NCI-H1105 treated with DMSO at 0.1 percent for 48 hours (cell line): ENCODE measurements around the gene ZSWIM2.
"Not testable (repeated sequence)": the region's sequence is repeated elsewhere in the genome, so short reads cannot be mapped to it uniquely, and the experiment has no call there.

Experiments used
- DNase-seq: peaks from one replicate; lab custom pipeline; 2025; lab: John Stamatoyannopoulos, UW

ZSWIM2 gene, protein sequence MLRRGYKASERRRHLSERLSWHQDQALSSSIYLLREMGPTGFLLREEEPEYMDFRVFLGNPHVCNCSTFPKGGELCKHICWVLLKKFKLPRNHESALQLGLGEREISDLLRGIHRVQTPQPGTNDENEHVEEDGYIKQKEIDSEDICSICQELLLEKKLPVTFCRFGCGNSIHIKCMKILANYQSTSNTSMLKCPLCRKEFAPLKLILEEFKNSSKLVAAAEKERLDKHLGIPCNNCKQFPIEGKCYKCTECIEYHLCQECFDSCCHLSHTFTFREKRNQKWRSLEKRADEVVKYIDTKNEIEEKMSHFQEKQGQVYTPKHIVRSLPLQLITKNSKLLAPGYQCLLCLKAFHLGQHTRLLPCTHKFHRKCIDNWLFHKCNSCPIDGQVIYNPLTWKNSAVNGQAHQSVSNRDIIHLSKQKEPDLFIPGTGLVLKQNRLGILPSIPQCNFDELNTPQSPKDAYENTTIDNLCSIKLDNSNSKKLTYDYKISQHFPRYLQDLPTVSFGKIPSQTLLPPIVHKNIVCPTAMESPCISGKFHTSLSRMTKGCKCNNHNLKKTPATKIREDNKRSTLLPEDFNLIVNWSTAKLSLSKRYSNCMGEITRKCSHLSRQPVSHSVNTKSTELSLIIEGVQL

GRCh38 chr2:186848873-186849578, at the start of gene ZSWIM2:
Gene ZSWIM2 (minus strand): TSS chr2:186849170. CDS start chr2:186849130, 40 bp downstream.
- peak; percentile 95 for DNase-seq

DNA sequence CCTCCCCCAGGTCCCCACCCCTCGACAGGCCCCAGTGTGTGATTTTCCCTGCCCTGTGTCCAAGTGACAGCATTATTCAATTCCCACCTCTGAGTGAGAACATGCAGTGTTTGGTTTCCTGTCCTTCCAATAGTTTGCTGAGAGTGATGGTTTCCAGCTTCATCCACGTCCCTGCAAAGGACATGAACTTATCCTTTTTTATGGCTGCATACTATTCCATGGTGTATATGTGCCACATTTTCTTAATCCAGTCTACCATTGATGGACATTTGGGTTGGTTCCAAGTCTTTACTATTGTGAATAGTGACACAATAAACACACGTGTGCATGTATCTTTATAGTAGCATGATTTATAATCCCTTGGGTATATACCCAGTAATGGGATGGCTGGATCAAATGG, 47.2 kb upstream of the ZSWIM2 start:
- DNase-seq: not testable (repeated sequence)

- no peak for DNase-seq
These were observed 46.5 kb upstream of the ZSWIM2 start for GRCh38 chr2:186895451-186895850.

GRCh38 chr2:186894478-186894877, 45.5 kb upstream of the ZSWIM2 start:
- DNase-seq: no peak

DNA sequence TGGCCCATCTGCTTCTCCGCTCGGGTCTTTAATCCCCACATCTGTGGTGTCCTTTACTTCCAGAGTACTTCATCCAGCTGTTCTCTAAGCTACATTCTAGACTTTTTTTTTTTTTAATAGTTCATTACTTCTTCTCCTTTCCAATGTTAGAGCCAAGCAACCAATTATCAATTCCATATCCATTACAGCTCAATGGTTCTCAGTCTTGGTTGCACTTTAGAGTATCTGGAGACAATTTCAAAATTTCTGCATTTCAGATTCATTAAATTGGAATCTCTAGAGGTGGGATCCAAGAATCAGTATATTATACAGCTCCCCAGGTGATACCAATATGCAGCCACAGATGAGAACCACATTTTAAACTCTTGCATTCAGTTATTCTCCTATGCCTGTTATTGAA, 43.9 kb upstream of the ZSWIM2 start:
- no peak for DNase-seq

- DNase-seq: peak; percentile 48
These were observed 42.2 kb upstream of the ZSWIM2 start for GRCh38 chr2:186891185-186891621.

- DNase-seq: no peak
These were observed 40.3 kb upstream of the ZSWIM2 start for GRCh38 chr2:186889101-186889879.

DNA sequence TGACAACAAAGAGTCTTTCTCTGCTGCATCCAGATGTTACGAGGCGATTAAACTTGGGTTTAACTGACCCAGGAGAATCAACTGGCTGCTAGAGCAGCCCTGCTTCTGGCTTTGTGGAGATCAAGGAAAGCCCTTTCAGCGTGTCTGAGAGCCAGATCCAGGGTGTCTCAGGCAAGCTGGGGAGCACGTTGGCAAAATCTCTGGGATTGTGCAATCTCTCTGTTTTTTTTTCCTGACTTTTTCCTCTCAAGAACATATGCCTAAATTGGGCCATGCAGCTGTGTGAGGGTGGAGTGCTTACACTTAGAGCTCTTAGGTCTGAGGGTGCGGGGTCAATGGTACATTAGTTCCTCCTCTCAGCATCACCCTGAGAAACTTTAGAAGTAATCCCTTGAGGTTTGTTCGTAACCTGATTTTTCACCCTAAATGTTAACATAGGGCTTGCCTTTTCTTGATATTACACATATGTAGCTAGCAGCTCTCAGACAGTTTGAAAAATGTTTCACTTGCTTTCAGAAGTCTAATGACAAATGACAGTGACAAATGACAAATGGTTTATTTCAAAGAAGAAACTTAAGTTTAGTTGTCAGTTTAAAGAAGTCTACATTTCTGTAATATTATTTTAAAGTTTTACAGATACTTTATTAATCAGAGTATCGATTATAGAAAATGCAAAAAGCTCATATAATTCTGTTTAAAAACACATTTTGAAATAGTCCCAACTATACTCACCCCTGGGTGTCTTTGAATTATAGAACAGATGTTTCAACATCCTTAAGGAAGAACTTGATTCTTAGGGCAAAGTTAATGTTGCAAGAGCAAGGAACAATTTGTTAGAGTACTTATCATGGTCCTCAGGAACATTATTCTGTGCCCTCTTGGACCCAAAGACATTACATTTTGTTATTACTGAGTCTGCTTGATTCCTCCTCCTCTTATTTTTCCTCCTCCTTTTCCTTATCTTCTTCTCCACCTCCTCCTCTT, 38.4 kb upstream of the ZSWIM2 start:
- no peak for DNase-seq

- DNase-seq: no peak
These were observed 35.6 kb upstream of the ZSWIM2 start for GRCh38 chr2:186884587-186884986.

GRCh38 chr2:186883666-186884065, 34.7 kb upstream of the ZSWIM2 start:
- DNase-seq: no peak

GRCh38 chr2:186882511-186883071, 33.6 kb upstream of the ZSWIM2 start:
- no peak for DNase-seq

GRCh38 chr2:186881660-186882059, 32.7 kb upstream of the ZSWIM2 start:
- DNase-seq: no peak

- no peak for DNase-seq
These were observed 30.3 kb upstream of the ZSWIM2 start for GRCh38 chr2:186879312-186879711.

GRCh38 chr2:186874713-186875112, 25.7 kb upstream of the ZSWIM2 start:
- no peak for DNase-seq

DNA sequence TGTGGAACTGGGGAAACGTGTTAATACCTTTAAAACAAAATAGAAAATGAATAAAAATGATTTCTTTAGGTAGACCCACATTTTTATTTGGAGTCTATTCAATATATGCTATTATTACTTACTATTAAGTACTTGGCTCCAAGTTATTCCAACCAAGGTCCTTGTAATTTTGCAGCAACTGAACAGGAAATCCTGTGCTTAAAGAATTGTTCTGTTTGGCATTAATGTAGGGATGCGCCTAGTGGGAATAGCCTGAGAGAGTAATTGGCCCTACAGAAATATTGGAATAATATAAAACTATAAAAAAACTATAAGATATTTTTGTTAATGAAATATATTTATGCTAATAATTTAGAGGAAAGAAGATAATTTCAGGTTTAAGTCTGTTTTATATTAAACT, 22.9 kb upstream of the ZSWIM2 start:
- no peak for DNase-seq

DNA sequence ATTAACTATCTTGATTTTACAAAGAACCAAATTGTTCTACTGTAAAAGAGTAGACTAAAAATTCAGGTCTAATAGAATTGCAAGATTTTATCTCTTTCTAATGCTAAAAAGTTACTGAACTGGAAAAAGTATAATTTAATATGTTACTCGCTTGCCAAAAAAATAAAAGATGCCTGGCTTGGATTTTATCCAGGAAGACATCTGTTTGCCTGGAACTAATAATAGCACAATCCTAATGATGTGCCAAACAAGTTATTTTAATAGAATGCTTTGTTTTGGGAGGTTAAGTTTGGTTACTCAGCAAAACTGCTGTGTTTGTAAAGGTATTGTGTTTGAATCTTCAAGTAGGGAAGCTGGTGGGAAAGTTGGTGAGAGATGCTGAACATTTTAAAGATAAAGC, 19.4 kb upstream of the ZSWIM2 start:
- peak; percentile 89 for DNase-seq

DNA sequence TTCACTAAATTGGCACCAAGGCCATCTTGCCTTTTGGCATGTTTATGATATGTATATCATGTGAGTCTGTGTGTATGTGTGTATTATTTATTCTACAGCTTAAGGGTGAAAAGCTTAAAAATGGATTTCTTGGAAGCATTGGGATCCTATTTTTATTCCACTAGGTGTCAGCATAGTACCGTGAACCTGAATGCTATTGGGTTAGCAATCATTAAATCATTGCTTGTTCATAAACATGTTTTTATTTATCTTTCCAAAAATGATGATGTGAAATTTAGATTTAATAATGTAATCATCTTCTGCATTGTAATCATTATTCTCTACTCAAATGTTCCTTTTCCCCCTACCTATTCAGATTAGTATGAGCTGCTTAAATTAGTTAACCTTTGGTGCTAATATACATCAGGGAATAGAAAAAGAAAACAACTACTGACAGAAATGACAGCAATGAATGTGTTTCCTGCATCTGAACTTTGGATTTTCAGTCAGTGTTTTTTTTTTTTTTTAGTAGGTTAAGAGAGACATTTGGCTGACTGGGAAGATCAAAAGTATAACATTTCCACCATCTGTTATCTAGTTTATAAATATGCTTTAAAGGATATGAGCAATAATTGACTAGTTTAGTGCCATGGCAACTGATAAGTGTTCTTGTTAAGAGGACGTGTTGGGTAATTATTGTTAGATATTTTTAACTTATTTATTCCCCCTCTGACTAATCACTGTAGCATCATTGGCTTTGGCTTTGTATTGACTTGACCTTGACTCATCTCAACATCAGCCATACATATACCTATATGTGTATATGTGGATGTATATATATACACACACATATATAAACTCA, 14.1 kb upstream of the ZSWIM2 start:
- DNase-seq: peak; percentile 50

DNA sequence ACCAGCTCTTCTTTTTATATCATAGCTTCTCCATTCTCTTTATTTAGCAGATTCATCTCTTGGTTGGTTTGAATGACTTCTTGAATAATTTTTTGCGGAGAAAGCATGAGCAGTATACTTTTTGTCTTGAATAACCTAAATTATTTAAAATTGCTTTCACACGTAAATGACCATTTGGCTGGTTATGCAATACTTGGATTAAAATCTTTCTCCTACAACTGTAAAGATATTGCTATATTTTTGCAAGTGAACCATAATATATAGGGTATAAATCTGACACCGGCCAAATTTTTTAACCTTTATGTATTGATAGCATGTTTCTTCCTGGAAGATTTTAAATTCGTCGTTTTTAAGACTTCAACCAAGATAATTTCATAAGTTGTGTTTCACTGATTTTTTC, 6.2 kb upstream of the ZSWIM2 start:
- no peak for DNase-seq

DNA sequence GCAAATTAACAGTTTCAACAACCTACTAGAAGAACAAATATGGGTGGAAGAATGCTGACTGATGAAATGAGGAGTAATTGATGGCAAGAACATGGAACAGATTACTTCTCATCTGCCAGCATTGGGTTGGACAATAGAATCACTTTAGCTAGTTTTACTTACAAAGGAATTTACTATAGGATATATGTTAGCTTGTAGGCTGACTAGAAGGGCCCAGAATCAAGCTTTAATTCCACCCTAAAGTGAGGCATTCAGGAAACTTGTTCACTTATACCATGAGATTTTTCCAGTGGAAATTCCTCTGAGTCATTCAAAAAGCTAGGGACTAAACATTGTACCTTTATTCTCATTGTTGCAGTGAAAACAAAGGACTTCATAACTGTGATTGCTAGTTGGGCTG, 5.0 kb upstream of the ZSWIM2 start:
- no peak for DNase-seq

GRCh38 chr2:186852508-186852907, 3.5 kb upstream of the ZSWIM2 start:
- peak; percentile 87 for DNase-seq
